Activated effector memory CD4-positive, alpha-beta T cell treated with Interleukin-2 at 50 U/mL for 16 hours (primary cell): Measurements from ENCODE around the gene FAM181A.
A peak's percentile ranks its signal among the peaks of the same experiment; 100 is the strongest.

ENCODE experiments used
- DNase-seq: peaks from one replicate; pipeline ENCODE4 v3.0.0-alpha.2; 2020

The FAM181A gene

DNA sequence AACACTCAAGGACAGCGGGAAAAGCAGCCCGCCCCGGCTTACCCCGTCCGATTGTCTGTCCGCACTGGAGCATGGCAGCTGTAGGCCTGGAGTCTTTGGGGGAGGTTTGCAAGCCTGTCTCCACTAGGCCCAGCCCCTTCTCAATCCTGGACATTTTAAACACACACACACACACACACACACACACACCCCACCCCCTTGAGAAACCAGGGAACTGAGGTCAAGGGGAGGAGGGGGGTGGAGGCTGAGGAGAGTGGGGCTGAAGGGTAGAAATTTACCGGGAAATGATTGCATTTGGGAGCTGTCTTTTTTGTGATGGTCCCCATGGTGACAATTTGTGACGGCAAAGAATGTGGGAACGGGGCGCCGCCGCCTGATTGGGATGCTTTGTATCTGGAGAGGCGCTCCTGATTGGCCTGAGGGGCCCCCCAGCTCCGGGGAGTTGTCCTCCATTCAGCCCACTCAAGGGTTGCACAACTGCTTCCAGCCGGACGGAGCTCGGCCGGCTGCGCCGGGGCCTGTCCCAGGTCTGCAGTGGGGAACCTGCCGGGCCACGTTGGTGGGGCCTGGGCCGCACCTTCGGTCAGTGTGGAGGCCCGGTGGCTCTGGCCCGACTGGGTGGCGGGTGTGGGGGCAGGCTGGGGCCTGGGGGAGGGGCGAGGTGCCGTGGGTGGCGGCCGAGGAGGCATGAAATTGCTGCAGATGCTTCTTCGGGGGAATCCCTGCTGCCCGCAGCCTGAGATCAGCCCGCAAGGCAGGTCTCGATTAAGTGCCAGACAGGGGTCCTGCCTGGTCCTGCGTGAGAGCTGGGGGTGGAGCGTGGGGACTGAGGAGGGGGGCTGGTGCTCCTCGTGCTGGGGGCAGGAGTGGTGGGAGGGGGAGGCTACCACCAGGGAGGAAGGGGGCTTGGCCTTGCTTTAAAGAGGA lies at the start of gene FAM181A:
FAM181A (plus strand) TSS at position 472 of the 927 bp plus-strand sequence. CDS start 942 bp downstream, outside the sequence.
- DNase-seq: no peak

DNA sequence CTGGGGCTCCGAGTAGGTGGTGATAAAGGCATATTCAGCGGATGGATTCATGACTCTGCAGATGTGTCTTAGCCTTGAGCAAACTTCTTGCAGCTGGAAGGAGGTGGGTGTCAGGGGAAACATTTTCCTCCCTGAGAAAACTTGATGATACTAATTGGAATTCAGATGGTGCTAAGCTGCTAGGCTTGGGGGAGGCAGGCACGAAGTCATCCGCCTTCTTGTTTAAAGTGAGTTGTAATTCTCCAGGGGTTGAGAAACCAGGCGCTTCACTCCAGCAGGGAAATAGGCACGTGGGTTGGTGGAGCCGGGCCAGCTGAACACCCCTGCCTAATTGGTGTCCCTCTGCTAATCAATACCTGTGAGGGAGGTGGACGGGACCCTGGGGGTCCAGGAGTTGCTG lies 48.9 kb upstream of the FAM181A start:
- no peak for DNase-seq

DNA sequence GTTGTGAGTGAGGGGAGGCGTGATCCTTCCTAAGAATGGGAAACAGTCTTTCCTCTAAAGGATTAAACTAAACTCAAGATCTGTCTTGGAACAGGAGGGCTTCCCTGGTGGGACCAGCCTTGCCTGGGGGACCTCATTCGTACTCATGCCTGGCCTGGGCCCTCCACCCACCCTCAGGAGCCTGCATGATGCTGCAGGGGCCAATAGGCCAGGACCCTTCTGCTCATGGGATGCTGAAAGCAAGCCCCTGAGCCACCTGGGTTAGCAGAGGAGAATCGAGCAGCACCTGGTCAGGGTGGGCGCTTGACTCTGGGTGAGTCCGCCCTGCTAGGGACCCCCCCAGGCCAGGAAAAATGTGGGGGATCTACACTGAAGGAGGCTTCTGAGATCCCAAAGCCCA lies 48.3 kb upstream of the FAM181A start:
- no peak for DNase-seq

DNA sequence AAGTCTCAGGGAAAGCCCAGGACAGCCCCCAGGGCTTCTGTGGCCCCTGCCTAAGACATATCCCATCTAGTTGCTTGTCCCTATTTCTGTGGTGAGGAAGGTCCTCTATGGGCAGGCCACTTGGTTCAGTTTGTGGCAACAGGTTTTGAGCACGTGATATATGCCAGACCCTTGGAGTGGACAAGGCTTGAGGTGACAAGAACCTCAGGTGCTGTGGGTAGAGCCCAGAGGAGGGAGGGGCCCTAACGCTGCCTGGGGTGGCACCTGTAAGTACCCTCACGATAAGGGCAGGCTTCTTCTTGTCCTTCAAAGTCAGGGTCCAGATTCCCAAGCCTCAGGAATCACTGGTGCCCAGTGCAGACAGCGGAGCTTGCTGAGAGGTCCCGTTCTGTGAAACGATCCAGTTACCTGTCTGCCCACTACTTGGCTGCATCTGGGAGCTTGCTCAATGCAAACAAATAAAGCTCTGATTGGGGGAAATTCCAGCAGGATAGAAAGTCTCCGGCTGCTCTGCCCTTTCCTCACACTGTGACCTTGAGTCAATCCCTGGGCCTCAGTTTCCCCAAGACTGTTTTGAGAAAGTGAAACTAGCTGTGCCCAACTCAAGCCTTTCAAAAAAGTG lies 47.7 kb upstream of the FAM181A start:
- DNase-seq: no peak

DNA sequence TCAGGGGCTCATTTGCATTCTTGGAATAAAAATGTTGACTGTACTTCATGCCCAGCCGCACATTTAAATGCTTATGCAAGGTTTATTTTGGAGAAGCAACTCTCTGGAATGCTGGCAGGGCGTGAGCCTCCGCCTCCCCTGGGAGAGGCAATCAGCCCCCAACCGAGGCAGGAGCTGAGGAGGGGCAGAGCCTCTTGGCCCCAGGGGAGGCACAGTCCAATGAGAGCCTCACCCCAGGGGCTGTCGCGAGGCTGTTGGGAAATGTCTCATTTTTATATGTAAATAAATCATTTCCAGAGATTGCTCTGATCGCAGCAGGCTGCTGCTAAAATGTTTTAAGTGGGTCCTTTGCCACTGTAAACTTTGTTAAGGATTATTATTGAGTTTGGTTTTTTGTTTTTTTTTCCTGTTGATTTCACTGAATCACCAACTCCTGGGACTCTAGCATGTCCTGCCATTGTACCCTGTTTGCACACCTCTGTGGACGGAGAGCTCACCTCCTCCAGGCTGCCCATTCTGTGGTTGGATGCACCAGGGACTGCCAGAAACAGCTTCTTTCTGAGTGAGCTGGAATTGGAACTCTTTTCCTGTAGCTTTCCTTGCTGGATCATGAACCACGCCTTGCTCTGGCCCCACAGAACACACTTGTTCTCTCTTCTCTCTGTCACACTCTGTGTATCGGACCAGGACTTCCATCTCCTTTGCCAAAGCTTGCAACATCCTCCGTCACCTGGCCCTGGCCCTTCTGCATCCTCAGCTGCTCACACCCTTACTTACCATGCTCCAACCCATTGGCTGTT lies 46.9 kb upstream of the FAM181A start:
- DNase-seq: no peak

DNA sequence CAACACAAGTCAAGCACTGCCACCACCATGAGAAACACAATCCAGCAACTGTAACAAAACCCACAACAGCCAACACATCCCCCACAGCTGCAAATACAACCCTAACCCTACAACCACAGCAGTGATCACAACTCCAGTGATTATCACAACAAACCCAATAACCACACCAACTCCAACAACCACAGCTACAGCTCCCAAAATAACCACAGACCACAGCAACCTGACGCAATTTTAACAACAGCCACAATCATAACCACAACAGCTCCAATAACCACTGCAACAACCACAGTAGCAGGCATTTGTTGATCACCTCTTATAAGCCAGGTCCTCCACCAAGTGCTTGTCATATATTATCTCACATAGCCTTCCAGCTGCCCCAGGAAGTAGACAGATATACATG lies 42.2 kb upstream of the FAM181A start:
- no peak for DNase-seq

DNA sequence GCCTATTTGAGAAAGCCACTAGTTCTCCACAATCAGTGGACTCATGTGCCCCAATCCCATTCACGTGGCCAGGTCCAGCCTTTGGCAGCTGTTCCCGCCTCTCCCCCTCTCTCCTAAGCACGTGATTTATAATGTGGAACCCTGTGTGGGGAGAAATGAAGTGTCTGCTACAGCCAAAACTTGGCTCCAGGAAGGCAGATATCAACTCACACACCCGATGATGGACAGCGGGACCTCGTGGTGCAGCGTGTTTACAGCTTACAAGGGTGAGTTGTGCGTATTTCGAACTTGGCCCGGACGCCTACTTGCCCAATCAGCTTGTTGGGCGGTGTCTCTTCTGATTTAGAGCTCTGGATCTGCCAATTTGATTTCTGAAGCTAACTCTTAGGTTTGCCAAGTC lies 38.1 kb upstream of the FAM181A start:
- no peak for DNase-seq

DNA sequence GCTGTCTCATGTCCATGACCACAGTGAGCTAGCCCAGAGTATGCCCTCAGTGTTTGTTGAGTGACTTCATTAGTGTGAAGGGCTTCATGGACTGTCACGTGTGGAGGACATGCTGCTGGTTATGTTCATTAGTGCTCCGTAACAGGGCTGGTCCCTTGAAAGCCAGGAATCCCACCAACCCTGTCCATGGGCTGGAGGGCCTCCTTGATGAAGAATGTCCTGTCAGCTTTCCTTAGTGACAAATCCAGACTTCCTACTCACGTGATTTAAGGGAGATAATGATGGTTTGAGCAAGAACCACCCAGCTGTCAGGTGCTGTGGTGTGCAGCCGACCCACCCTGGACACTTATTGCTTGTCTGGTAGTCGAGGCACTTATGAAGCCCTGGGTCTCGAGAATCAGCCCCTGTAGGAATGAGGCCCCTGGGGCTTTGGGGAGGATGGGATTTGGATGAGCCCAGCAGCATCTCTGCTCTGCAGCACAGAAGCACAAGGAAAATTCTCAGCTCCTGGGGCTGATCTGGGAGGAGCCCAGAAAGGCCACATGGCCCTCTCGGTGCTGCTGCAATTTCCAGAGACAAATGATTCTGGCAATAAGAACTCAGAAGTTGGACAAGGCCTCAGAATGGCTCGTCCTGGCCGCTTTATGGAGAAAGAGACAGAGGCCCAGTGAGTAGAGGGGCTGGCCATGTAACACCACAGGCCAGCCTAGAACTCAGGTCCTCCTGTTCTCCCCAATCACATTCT lies 37.2 kb upstream of the FAM181A start:
- DNase-seq: no peak

DNA sequence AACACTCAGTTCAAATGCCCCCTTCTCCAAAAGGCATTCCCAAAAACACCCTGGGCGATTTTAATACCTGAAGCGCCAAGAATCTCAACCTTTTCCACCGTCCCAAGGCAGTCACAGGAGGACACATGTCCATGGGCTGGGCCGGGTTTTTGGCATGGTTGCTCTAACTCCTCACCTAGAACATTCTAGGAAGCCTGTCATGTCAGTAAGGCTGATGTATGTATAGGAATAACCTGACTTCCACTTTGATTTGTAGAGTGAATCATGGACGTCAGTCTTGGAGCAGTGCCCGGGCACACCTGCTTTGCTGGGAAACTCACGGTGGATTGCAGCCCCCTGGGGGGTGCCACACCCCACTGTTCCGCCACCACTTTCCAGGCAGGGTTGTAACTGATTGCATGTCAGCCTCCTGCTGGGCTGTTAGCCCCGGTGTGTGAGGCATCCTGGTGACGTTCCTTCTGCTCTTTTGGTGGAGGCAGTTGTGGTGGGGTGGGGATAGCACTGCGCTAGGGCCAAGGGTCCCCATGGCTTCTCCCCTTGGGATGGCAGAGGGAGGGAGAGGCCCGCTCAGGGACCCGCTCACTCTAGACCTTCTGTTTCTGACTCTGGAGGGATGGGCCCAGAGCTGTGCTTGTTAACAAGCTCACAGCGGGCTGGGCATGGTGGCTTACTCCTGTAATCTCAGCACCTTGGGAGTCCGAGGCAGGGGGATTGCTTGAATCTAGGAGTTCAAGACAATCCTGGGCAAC lies 35.2 kb upstream of the FAM181A start:
- no peak for DNase-seq

DNA sequence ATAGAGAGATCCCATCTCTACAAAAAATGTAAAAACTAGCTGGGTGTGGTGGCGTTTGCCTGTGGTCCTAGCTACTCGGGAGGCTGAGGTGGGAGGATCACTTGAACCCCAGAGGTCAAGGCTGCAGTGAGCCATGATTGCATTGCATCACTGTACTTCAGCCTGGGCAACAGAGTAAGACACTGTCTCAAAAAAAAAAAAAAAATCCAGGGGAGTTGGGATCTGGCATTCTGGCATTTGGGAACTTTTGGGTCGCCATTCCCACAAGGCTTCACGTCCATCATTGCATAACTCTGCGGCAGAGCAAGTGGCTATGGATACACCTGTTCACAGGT lies 34.7 kb upstream of the FAM181A start:
- no peak for DNase-seq

DNA sequence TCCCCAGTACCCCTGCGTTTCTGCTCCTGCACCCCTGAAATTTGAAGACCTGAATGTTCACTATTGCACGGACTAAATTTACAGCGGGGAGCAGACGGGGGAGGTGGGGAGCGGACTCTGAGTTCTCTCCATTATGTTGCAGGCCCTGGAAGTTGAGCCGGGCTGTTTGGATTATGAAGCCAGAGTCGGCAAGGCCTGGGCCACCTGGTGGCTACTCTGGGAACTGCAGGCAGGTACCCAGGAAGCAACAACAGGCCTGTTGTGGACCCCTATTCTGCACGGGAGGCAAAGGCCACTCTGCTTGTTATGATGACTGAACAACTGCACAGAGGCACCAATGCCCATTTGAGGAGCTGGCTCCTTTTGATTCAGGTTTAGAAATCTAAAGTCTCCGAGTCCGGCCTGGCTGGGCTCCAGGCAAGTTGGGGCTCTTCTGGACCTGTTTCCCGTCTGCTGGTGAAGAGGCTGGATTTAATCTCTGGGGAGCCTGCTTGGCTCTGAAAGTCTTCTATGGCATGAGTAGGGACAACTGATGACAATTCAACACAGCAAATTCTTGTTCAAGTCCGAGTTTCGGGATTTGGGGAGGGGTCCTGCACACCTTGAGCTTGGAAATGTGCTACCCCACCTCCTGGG lies 34.1 kb upstream of the FAM181A start:
- peak; percentile 48 for DNase-seq

DNA sequence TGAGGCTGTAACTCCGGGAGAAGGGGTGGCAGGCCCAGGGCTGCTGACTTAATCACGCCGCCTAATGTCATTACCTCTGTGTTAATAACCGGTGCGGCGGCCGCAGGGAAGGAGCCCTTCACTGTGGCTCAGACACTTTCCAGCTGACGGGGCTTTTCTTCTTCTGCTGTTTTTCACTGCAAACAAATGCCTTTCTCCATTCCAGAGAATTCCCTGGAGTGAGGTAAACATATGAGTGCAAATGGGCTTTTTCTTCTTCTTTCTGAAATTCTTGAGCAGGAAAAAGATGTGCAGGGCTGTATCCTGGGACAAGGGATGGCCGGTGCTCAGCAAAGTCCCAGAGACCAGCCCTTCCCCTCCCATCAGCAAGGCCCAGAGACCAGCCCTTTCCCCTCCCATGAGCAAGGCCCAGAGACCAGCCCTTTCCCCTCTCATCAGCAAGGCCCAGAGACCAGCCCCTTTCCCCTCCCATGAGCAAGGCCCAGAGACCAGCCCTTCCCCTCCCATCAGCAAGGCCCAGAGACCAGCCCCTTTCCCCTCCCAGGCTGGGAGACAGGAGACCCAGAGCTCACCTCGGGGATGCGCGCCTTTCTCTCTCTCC lies 33.4 kb upstream of the FAM181A start:
- no peak for DNase-seq

DNA sequence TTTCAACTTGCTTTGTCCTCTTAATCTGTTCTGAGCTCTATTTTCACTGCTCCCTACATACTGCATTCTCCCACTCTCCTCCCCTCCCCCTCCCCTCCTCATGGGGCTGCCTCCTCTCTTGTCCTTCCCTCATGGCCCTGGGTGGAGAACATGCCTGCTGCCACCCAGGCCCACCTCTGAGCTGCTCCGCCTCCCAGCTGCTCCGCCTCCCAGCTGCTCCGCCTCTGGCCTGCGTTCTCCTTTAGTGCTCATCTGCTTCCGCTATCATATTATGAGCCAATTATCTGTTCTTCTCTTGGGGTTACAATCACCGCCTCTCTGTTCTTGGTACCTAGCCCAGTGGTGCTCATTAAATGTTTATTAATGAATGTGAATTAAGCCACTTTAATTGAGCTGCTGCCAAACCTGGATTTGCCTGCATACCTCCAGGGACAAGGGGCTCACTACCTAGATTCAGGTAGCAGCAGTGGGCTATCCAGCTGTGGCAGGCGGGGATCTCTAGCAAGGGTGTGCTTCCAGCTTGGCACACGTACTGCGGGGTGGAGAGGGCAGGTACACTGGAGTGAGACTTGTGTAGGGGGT lies 32.0 kb upstream of the FAM181A start:
- DNase-seq: no peak

DNA sequence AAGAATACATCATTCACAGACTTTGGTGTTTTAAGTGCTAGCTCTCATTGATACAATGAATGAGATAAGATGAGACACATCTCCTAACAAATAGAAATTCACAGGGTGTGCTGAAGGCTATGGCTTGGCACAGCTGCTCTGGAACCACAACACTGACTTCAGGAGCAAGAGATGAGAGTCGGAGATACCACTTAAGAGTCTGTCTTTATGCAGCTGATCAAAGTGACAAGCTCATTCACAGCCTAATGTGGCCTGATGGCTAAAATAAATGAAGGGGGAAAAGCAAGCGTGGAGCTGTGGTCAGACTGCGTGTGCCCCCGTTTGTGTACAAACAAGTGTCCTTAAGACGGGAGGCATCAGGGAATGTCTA lies 29.7 kb upstream of the FAM181A start:
- no peak for DNase-seq

DNA sequence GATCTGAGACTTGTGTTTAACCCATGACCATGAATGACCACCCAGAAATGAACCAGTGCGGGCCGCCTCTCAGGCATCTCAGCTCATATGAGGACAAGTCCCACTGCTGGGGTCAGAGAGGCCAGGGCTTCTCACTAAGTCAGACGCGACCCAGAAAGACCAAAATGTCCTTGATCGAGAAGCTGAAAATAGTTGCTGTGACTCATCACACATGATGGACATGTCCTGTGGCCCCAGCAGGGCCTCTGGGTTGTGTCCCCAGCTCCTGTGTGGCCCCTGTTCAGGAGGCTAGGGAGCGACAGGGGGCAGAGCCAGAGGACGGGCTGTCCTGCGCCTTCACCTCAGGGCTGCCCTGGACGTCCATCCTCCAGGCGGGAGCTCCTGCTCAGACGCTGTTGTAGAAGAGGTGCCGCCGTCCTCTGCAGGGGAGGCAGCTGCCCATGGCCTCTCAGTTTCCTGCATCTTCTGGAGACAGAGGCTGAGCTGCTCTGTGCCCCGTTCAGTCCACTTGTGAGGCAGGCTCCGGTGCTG lies 29.0 kb upstream of the FAM181A start:
- no peak for DNase-seq

DNA sequence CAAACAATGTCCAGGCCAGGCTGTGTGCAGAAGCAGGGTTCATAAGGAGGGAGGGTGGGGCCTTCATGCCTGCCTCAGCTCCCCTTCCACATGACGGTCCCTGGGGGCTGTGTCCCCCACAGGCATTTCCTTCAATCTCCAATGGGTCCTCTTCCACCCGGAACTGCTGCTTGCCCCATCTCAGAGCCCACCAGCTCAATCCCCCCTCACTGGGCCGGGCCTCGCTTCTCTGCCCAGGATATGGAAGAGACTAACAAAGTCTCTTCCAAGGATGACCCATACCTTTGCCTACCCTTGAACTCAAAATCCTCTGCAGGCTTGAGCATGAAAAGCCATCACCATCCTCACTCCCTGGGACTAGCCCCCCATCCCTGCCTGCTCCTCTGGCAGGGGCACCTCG lies 28.4 kb upstream of the FAM181A start:
- no peak for DNase-seq

DNA sequence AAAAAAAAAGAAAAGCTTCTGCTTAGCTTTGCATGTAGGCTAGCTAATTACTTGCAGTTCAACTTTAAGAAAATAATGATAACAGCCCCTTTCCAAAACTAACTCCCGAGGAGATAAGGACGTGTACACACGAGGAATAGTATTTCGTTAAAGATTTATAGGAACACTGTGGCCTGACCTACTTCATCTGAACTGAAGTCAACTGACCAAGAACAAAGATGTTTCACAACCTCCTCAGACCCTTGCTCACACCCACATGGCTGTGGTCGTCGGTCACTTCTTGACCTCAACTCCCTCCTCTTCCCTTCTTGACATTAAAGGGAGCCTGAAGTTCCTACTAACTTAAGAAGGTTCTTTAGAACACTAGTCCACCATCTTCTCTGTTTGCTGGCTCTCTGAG lies 25.3 kb upstream of the FAM181A start:
- no peak for DNase-seq

DNA sequence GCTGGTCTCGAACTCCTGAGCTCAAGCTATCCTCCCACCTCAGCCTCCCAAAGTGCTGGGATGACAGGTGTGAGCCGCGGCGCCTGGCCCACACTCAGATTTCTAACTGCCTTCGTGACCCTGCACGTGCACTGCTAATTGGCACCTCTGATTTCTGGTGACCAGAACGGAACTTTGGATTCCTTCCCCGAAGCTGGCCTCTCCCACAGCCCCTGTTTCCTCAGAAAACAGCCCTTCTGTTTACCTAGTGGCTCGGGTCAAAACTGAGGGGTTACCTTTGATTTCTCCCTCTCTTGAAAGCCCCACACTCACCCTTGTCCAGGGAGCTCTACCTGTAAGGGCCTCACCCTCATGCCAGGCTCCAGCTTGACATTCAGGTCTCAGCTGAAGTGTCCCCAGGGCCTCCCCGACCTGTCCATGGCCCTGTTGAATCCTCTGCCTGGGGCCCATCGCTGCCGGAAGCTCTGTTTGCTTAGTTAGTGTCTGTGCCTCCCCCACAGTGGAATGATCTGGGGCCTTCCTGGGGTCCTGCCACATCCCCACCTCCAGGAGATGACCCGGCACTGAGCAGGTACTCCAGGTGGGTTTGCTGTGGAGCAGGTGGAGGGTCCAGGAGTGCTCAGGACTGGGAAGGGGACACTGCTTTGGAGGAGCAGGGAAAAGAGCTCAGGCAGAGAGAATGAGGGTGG lies 24.4 kb upstream of the FAM181A start:
- no peak for DNase-seq

DNA sequence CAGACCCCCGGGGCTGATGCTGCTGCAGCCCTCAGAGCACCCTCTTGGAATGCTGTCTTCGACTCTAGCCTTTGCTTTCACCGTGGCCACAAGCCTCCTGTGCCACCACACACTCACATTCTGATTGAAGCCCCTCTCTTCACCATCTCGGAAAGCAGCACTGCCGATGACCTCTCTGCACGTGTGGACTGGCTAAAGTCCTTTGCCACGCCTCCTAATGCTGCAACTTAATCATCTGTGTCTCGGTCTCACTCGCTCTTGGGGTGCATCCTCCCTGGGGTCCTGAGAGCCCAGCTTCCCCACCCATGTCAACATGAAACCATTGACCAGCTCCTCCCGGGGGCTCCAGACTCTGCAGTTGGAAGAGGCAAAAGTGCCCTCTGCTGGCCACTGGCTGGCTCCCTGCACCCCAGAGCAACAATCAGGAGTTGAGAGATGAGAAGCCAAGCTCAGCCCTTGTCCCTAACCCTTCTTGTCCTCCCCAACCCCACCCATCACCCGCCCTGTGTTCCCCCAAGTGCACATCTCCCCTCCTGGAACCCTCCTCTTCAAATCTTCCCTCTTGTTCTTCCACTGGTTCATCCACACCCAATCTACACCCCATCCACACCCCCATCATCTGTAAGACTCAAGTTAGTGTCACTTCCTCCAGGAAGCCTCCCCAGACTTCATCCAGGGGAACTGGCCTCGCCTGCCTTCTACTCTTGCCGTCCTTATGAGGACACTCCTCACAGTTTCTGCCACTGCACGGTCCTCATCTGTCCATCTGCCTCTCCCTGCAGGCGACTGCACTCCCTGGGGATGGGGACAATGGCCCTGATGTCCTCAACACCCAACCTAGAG lies 23.6 kb upstream of the FAM181A start:
- DNase-seq: no peak
